Loucy (cell line): ENCODE measurements around the gene HTR5A.

ENCODE experiments used
- H2AFZ ChIP-seq: fragments of 200-600 bp; sonication (generic); 2 replicates; pipeline ENCODE4 v1.6.0; 2016; ENCODE audit warnings: antibody characterized with exemption, mild to moderate bottlenecking, low read length, moderate library complexity
- H3F3A ChIP-seq: fragments of 200-600 bp; 2 replicates; pipeline ENCODE4 v1.6.0; 2016; ENCODE audit warnings: antibody characterized with exemption, low read depth, mild to moderate bottlenecking
- H3K27me3 ChIP-seq: fragments of 200-600 bp; sonication (generic); 2 replicates; pipeline ENCODE4 v1.6.1; 2014; ENCODE audit warnings: low read length, mild to moderate bottlenecking; ENCODE audit not compliant: insufficient read depth, poor library complexity, severe bottlenecking
- H3K36me3 ChIP-seq: fragments of 200-600 bp; sonication (generic); 2 replicates; pipeline ENCODE4 v1.6.1; 2016; ENCODE audit warnings: low read length; ENCODE audit not compliant: insufficient read depth
- H3K4me1 ChIP-seq: fragments of 200-600 bp; sonication (generic); 2 replicates; pipeline ENCODE4 v1.5.1; 2014; ENCODE audit warnings: low read length, mild to moderate bottlenecking; ENCODE audit not compliant: insufficient read depth, poor library complexity, severe bottlenecking
- H3K4me2 ChIP-seq: fragments of 200-600 bp; sonication (generic); 2 replicates; pipeline ENCODE4 v1.6.0; 2014; ENCODE audit warnings: antibody characterized with exemption, low read length, low read depth, mild to moderate bottlenecking; ENCODE audit not compliant: poor library complexity, severe bottlenecking
- H3K4me3 ChIP-seq: fragments of 200-600 bp; sonication (generic); 2 replicates; pipeline ENCODE4 v1.5.1; 2014; ENCODE audit warnings: low read length, mild to moderate bottlenecking, mixed read lengths; ENCODE audit not compliant: poor library complexity, severe bottlenecking
- H3K79me2 ChIP-seq: fragments of 200-600 bp; sonication (generic); 2 replicates; pipeline ENCODE4 v1.6.1; 2014; ENCODE audit warnings: low read length; ENCODE audit not compliant: insufficient read depth
- H3K9ac ChIP-seq: fragments of 200-600 bp; sonication (generic); 2 replicates; pipeline ENCODE4 v1.6.0; 2014; ENCODE audit warnings: mild to moderate bottlenecking, low read depth, low read length, moderate library complexity; ENCODE audit not compliant: poor library complexity, severe bottlenecking
- H3K9me2 ChIP-seq: fragments of 200-600 bp; sonication (generic); replicated peaks from 2 replicates; pipeline ENCODE4 v1.6.1; 2016; ENCODE audit warnings: low read depth, low read length, mixed read lengths
- H3K9me3 ChIP-seq: fragments of 200-600 bp; sonication (generic); 2 replicates; pipeline ENCODE4 v1.6.1; 2014; ENCODE audit warnings: mild to moderate bottlenecking, antibody characterized with exemption, low read length, low read depth; ENCODE audit not compliant: insufficient read depth
- H4K20me1 ChIP-seq: fragments of 200-600 bp; sonication (generic); 2 replicates; pipeline ENCODE4 v1.6.0; 2014; ENCODE audit warnings: antibody characterized with exemption, low read length, mild to moderate bottlenecking; ENCODE audit not compliant: insufficient read depth, poor library complexity, severe bottlenecking
- EZH2phosphoT487 ChIP-seq: fragments of 200-600 bp; IDR thresholded peaks from 2 replicates; pipeline ENCODE4 v1.6.1; 2018; ENCODE audit warnings: antibody characterized with exemption, mild to moderate bottlenecking, moderate library complexity, borderline replicate concordance
- TF ChIP-seq, protein P1 (sequence below): fragments of 200-600 bp; sonication (generic); conservative IDR thresholded peaks from 2 replicates; pipeline ENCODE4 v1.5.1; 2014; ENCODE audit warnings: mild to moderate bottlenecking, antibody characterized with exemption, low read length

HTR5A gene

DNA sequence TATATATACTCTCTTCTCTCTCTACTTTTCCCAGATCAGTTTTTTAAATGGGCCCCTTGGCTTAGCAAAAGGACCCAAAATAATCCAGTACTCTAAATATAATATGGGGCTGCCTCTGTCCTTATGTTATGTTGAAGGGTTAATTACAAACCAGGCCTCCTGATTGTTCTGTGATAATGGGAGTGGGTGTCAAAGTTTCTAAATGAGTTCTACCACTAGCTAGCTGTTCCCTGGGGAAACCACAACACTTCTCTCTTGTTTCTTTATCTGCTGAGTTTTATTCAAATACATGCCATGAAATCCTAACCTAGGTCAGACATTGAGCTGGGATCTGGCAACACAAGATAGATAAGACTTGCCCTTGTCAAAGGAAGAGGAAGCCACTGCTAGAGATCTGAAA lies 3.8 kb downstream of the HTR5A start:
- Histone ChIP-seq H3K4me3 (no peak overlapping the region), H4K20me1 (no peaks in the 10 kb centered on the region), H3K4me1 (no peaks in the 10 kb centered on the region), H3K36me3 (no peaks in the 10 kb centered on the region), H3K9me3 (no peaks in the 10 kb centered on the region), H2AFZ (no peak overlapping the region), H3K4me2 (no peak overlapping the region), H3K27me3 (no peaks in the 10 kb centered on the region), H3K79me2 (no peaks in the 10 kb centered on the region), H3K9ac (no peak overlapping the region), H3K9me2 (no peaks in the 10 kb centered on the region), H3F3A (no peaks in the 10 kb centered on the region)
- TF ChIP-seq, protein P1, sequence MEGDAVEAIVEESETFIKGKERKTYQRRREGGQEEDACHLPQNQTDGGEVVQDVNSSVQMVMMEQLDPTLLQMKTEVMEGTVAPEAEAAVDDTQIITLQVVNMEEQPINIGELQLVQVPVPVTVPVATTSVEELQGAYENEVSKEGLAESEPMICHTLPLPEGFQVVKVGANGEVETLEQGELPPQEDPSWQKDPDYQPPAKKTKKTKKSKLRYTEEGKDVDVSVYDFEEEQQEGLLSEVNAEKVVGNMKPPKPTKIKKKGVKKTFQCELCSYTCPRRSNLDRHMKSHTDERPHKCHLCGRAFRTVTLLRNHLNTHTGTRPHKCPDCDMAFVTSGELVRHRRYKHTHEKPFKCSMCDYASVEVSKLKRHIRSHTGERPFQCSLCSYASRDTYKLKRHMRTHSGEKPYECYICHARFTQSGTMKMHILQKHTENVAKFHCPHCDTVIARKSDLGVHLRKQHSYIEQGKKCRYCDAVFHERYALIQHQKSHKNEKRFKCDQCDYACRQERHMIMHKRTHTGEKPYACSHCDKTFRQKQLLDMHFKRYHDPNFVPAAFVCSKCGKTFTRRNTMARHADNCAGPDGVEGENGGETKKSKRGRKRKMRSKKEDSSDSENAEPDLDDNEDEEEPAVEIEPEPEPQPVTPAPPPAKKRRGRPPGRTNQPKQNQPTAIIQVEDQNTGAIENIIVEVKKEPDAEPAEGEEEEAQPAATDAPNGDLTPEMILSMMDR: no peak
- TF ChIP-seq EZH2phosphoT487: no peak

DNA sequence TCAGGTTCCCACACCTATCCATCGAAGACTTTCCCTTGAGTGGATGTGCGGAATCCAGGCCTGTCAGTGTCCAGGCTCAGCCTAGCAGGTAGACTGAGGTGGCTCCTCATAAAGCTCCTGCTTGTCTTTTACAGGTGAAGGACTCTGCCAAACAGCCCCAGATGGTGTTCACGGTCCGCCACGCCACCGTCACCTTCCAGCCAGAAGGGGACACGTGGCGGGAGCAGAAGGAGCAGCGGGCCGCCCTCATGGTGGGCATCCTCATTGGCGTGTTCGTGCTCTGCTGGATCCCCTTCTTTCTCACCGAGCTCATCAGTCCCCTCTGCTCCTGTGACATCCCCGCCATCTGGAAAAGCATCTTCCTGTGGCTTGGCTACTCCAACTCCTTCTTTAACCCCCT lies 13.9 kb downstream of the HTR5A start:
- H3K9ac ChIP-seq: no peak overlapping the region
- no peaks in the 10 kb centered on the region for H3K36me3 ChIP-seq
- no peak overlapping the region for H3K4me2 ChIP-seq
- H3K27me3 ChIP-seq: no peaks in the 10 kb centered on the region
- H3K4me1 ChIP-seq: no peaks in the 10 kb centered on the region
- H3K79me2 ChIP-seq: no peaks in the 10 kb centered on the region
- H3K9me2 ChIP-seq: no peaks in the 10 kb centered on the region
- TF ChIP-seq, protein P1: no peak
- no peak for TF ChIP-seq EZH2phosphoT487
- no peak overlapping the region for H2AFZ ChIP-seq
- H3K9me3 ChIP-seq: no peaks in the 10 kb centered on the region
- no peaks in the 10 kb centered on the region for H3F3A ChIP-seq
- H4K20me1 ChIP-seq: no peaks in the 10 kb centered on the region
- no peak overlapping the region for H3K4me3 ChIP-seq

DNA sequence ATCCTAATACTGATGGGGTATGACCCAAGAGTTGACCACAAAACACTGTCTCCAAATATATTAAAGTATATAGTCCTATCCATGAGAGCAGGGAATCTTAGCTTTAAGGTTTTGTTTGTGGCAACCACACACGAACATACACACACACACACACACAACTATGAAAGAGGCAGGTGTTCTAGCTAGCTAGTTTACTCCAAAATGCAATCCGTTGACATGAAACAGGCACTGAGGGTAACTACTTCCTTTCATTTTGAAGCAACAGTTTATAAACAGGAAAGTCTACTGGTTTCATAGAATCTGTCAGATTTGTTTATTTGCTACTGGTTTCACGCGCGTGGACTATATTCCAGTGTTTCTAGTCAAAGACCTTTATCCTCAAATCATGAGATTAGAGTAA lies 14.8 kb downstream of the HTR5A start:
- no peaks in the 10 kb centered on the region for H4K20me1 ChIP-seq
- TF ChIP-seq, protein P1: no peak
- TF ChIP-seq EZH2phosphoT487: no peak
- no peaks in the 10 kb centered on the region for H3K27me3 ChIP-seq
- H3K4me1 ChIP-seq: no peaks in the 10 kb centered on the region
- no peaks in the 10 kb centered on the region for H3K9me3 ChIP-seq
- H3K9me2 ChIP-seq: no peaks in the 10 kb centered on the region
- no peak overlapping the region for H3K4me3 ChIP-seq
- H3K79me2 ChIP-seq: no peaks in the 10 kb centered on the region
- H3K4me2 ChIP-seq: no peak overlapping the region
- no peak overlapping the region for H3K9ac ChIP-seq
- H2AFZ ChIP-seq: no peak overlapping the region
- no peaks in the 10 kb centered on the region for H3F3A ChIP-seq
- no peaks in the 10 kb centered on the region for H3K36me3 ChIP-seq
